Aorta (tissue), 5 donors: ENCODE measurements around the gene AKTIP. TPM values are rescaled to one million over a fixed set of nuclear protein-coding genes. Genes with fewer than 3 reads are reported as not detected.
"Not testable (repeated sequence)": the region's sequence is repeated elsewhere in the genome, so short reads cannot be mapped to it uniquely, and the experiment has no call there.

Experiments used
- ATAC-seq: fragments of 200-7000 bp; cut with Tn5 transposase; one replicate; pipeline ENCODE4 v1.9.1; 2022; ENCODE audit warnings: moderate library complexity; ENCODE audit not compliant: low FRiP score
- DNase-seq, 2 donors: peaks; one replicate each; pipeline ENCODE4 v3.0.0-alpha.2; 2020
- H3K27ac ChIP-seq, 2 donors: one replicate each; pipeline ENCODE4 v1.5.1; 2013; ENCODE audit warnings: low read length in 2 of 2, mild to moderate bottlenecking in 2 of 2, moderate library complexity in 2 of 2, control low read depth in 1 of 2, inconsistent platforms in 1 of 2, low read depth in 1 of 2
- H3K27me3 ChIP-seq, 2 donors: one replicate each; pipeline ENCODE4 v1.6.1; 2013; ENCODE audit warnings: control low read depth in 1 of 2, low read length in 1 of 2, mild to moderate bottlenecking in 1 of 2, moderate library complexity in 1 of 2; ENCODE audit not compliant: insufficient read depth in 2 of 2, control insufficient read depth in 1 of 2
- H3K36me3 ChIP-seq, 2 donors: one replicate each; pipeline ENCODE4 v1.6.1; 2013; ENCODE audit warnings: control low read depth in 1 of 2, low read length in 1 of 2, mild to moderate bottlenecking in 1 of 2; ENCODE audit not compliant: insufficient read depth in 2 of 2, control insufficient read depth in 1 of 2
- H3K4me1 ChIP-seq, 2 donors: one replicate each; pipeline ENCODE4 v1.6.1; 2013; ENCODE audit warnings: low read length in 2 of 2, control low read depth in 1 of 2, mild to moderate bottlenecking in 1 of 2, moderate library complexity in 1 of 2; ENCODE audit not compliant: insufficient read depth in 2 of 2, control insufficient read depth in 1 of 2
- H3K4me3 ChIP-seq, 2 donors: one replicate each; pipeline ENCODE4 v1.5.1; 2013; ENCODE audit warnings: low read length in 2 of 2, control low read depth in 1 of 2, mild to moderate bottlenecking in 1 of 2
- H3K9me3 ChIP-seq: one replicate; pipeline ENCODE4 v1.6.1; 2013; ENCODE audit warnings: mild to moderate bottlenecking, low read length; ENCODE audit not compliant: control insufficient read depth
- WGBS, 2 donors: extraction: QIAGEN DNeasy Blood & Tissue Kit; methylation state at CpG; one replicate each; pipeline ENCODE4 v1.1.7; 2013; 5-methylcytosine and 5-hydroxymethylcytosine counted together
- intact Hi-C, 2 donors: fragments of 100-400 bp; cut with DNase I; formaldehyde crosslinking; loops; one replicate each; pipeline versions ENCODE4 v1.14.2 to v1.15.0; 2022
- long read RNA-seq, 2 donors: library from polyadenylated mRNA; unstranded; transcript quantifications; one replicate each; pipeline ENCODE4 v2.0.0, GENCODE V29; 2020 to 2021
- polyA plus RNA-seq, 2 donors: library from polyadenylated mRNA; stranded (reverse); fragments of 200-250 nt; gene quantifications; one replicate each; pipeline ENCODE4 v1.2.3, GENCODE V29; 2013
- total RNA-seq, 2 donors: library from RNA; stranded (reverse); fragmentation: NEBNext Ultra II Directional; extraction: Animal tissue kit (Norgen Biotek cat#: 25700); gene quantifications; one replicate each; pipeline ENCODE4 v1.2.1, GENCODE V29; 2021
- donor health status: healthy with polysubstance abuse.
- donor health status: Bipolar disorder and iron deficiency.
- donor health status: DM: no; HTN: no; CAD: no.
- donor health status: DM: no; HTN: no; CAD: no.
- donor health status: DM: yes; HTN: yes; CAD: no.

AKTIP gene
- total RNA-seq = 10 to 100 TPM; 47.1 to 50.6 TPM
- polyA plus RNA-seq = 10 to 100 TPM; 48.9 to 73.0 TPM
- long read RNA-seq, donor 1, transcript AKTIP-202 (10 exons, 2,426 nt) = major isoform, 41 of 107 reads
- long read RNA-seq, donor 1, partial matches to known transcripts = 2 of 107 reads
- long read RNA-seq, donor 1, other reads (novel, unspliced or antisense) = 63 of 107 reads
- long read RNA-seq, donor 2, transcript AKTIP-202 (10 exons, 2,426 nt) = major isoform, 10 of 22 reads
- long read RNA-seq, donor 2, partial matches to known transcripts = 0 of 22 reads
- long read RNA-seq, donor 2, other reads (novel, unspliced or antisense) = 10 of 22 reads

- H3K4me1 ChIP-seq = peaks cover 0 to 4% of the 10 kb centered on the region in 2 donors
- H3K27ac ChIP-seq = peak within 1 kb of the TSS; percentile 78 to 93
- no peaks in the 10 kb centered on the region for H3K27me3 ChIP-seq
- no peaks in the 10 kb centered on the region for H3K36me3 ChIP-seq
- intact Hi-C loops = loop anchor here (1.0 to 5.0 kb wide), 4 partner anchors 65 to 1425 kb away; partner anchors contain the start of gene RBL2 (in 1 of the 2)
- WGBS, 2 donors = 0% methylated on average over 61 to 76 of the region's 76 CpGs
- H3K4me3 ChIP-seq = peak within 1 kb of the TSS; percentile 72 to 89
- H3K9me3 ChIP-seq = no peaks in the 10 kb centered on the region
- ATAC-seq (peak; percentile 15), DNase-seq (peak; percentile 68 to 82)
These were observed at the start of gene AKTIP for GRCh38 chr16:53502331-53503269. TSS of gene AKTIP (minus strand) at chr16:53503209. CDS start at chr16:53500259, 2,950 bp downstream.

DNA sequence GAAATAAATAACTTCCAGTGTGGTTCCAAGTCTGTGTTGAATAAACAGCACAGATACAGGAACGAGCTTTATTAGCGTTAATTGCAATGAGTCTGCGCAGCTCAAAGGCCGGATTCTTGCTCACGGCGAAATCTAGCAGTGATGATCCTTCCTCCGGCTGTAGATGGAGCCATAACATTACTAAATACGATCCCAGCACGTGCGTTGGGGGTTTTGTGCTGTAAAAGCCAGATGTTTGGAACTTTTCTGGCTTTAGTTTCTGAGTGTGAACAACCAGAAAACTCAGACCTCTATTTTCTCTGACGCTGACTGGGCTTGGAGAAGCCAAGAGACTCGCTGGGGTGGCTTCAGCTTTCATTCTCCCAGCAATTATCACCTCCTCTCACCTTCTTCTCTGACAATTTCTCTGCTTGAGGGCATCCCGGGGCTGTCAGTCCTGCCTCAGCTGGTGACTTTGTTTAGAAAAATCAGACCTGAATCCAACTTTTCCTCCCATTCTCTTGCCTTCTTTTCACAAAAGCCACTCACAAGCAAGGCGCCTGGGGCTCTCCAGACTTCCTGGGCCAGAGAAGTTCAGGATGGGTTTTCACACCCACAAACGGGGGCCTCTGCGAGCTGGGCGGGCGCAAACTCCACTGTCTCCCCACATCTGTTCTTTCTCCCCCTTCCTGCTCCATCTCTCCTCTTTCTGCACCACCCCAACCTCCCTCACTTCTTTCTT, 47.1 kb upstream of the AKTIP start:
- no peak overlapping the region for H3K27ac ChIP-seq
- intact Hi-C loops = no loop called here
- peak; percentile 74 for ATAC-seq

GRCh38 chr16:53546988-53547391, 44.0 kb upstream of the AKTIP start:
- no peaks in the 10 kb centered on the region for H3K4me1 ChIP-seq
- no peaks in the 10 kb centered on the region for H3K27me3 ChIP-seq
- DNase-seq (no peak), ATAC-seq (no peak)
- no peaks in the 10 kb centered on the region for H3K36me3 ChIP-seq
- intact Hi-C loops = no loop called here
- H3K4me3 ChIP-seq = no peak overlapping the region
- 20 to 41% methylated on average over 4 of the region's 4 CpGs for WGBS, 2 donors
- no peak overlapping the region for H3K27ac ChIP-seq
- H3K9me3 ChIP-seq = no peaks in the 10 kb centered on the region

More for the DNA sequence above, 47.1 kb upstream of the AKTIP start:
- Histone ChIP-seq H3K4me1 (no peaks in the 10 kb centered on the region), H3K36me3 (no peaks in the 10 kb centered on the region), H3K9me3 (no peaks in the 10 kb centered on the region), H3K4me3 (no peak overlapping the region), H3K27me3 (no peaks in the 10 kb centered on the region)
- no peak for DNase-seq
- 23 to 25% methylated on average over 18 of the region's 18 CpGs for WGBS, 2 donors

- DNase-seq = no peak
- no peak overlapping the region for H3K4me3 ChIP-seq
- H3K27me3 ChIP-seq = no peaks in the 10 kb centered on the region
- WGBS, 2 donors = 51 to 59% methylated on average over 9 of the region's 9 CpGs
- no peak overlapping the region for H3K27ac ChIP-seq
- intact Hi-C loops = no loop called here
- no peaks in the 10 kb centered on the region for H3K9me3 ChIP-seq
- no peaks in the 10 kb centered on the region for H3K4me1 ChIP-seq
- H3K36me3 ChIP-seq = no peaks in the 10 kb centered on the region
- no peak for ATAC-seq
These were observed 42.4 kb upstream of the AKTIP start for GRCh38 chr16:53545433-53545832.

DNA sequence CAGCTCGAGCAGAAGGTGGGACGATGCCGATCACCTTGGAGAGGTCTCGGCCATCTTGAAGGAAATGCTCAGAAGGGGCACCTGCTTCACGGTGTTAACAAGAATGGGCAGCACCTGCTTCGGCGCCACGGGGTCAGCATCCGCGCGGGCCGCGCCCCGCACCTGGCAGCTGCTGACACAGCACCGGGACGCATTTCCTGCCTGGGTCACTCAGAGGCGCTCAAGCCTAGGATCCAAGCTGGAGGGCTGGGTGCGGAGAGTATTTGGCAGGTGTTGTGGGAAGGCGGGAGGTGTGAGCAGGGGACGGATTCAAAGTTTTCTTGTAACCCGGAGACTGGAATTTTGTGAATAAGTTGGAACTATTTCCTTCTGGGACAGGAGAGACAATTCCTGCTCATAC, 39.3 kb upstream of the AKTIP start:
- WGBS, 2 donors = 43 to 52% methylated on average over 21 of the region's 21 CpGs
- Histone ChIP-seq H3K36me3 (no peaks in the 10 kb centered on the region), H3K9me3 (no peaks in the 10 kb centered on the region), H3K4me3 (no peak overlapping the region), H3K27me3 (no peaks in the 10 kb centered on the region), H3K27ac (no peak overlapping the region), H3K4me1 (no peaks in the 10 kb centered on the region)
- ATAC-seq (no peak), DNase-seq (no peak)
- intact Hi-C loops = no loop called here

DNA sequence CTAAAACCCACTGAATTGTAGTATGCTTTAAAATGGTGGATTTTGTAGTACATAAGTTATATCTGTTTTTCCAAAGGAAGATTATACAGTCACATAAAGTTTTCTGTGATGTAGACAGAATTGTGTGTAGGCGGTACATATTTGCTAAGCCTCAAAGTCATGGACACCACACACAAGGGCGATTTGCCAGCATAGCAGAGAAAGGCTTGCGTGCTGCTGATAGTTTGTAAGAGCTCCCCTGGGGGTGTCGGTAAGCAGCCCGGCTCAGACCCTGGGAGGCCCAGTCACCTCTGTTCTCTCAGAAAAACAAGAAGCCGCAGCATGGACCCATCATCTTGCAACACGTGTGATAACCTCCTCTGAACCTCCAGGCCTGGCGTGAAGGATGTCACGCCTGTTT, 38.3 kb upstream of the AKTIP start:
- DNase-seq = no peak
- intact Hi-C loops = no loop called here
- H3K36me3 ChIP-seq = no peaks in the 10 kb centered on the region
- H3K9me3 ChIP-seq = no peaks in the 10 kb centered on the region
- no peak for ATAC-seq
- no peaks in the 10 kb centered on the region for H3K27me3 ChIP-seq
- H3K27ac ChIP-seq = no peak overlapping the region
- 69 to 70% methylated on average over 9 of the region's 9 CpGs for WGBS, 2 donors
- no peaks in the 10 kb centered on the region for H3K4me1 ChIP-seq
- H3K4me3 ChIP-seq = no peak overlapping the region

DNA sequence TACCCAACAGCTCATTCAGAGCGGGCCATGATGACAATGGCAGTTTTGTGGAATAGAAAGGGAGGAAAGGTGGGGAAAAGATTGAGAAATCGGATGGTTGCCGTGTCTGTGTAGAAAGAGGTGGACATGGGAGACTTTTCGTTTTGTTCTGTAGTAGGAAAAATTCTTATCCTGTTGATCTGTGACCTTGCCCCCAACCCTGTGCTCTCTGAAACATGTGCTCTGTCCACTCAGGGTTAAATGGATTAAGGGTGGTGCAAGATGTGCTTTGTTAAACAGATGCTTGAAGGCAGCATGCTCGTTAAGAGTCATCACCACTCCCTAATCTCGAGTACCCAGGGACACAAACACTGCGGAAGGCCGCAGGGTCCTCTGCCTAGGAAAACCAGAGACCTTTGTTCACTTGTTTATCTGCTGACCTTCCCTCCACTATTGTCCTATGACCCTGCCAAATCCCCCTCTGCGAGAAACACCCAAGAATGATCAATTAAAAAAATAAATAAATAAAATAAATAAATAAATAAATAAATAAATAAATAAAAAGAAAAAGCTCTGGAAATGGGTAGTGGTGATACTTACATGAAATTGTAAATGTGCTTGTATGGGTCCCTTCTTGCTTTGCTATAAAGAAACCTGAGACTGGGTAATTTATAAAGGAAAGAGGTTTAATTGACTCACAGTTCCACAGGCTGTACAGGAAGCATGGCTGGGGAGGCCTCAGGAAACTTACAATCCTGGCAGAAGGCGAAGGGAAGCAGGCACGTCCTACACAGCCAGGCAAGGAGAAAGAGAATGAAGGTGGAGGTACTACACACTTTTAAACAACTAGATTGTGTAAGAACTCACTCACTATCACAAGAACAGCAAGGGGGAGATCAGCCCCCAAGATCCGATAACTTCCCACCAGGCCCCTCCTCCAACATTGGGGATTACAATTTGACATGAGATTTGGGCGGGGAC, 37.0 kb upstream of the AKTIP start:
- H3K4me3 ChIP-seq, H3K27ac ChIP-seq, DNase-seq, H3K36me3 ChIP-seq, H3K9me3 ChIP-seq, H3K4me1 ChIP-seq, intact Hi-C loops, H3K27me3 ChIP-seq, ATAC-seq: not testable (repeated sequence)
- 80 to 84% methylated on average over 13 of the region's 13 CpGs for WGBS, 2 donors

GRCh38 chr16:53539346-53539745, 36.3 kb upstream of the AKTIP start:
- intact Hi-C loops, ATAC-seq, H3K27me3 ChIP-seq, H3K36me3 ChIP-seq, H3K9me3 ChIP-seq, H3K27ac ChIP-seq, H3K4me1 ChIP-seq, H3K4me3 ChIP-seq, DNase-seq: not testable (repeated sequence)
- 92 to 94% methylated on average over 11 to 27 of the region's 27 CpGs for WGBS, 2 donors
